ENCODE measurements around the gene ACCS.

The ACCS gene

GRCh38 chr11:44130751-44131150 lies 64.7 kb downstream of the ACCS start:
- in situ Hi-C loops (cut with MboI; ENCODE audit: low sequenced_read_pairs), result no loop called here

DNA sequence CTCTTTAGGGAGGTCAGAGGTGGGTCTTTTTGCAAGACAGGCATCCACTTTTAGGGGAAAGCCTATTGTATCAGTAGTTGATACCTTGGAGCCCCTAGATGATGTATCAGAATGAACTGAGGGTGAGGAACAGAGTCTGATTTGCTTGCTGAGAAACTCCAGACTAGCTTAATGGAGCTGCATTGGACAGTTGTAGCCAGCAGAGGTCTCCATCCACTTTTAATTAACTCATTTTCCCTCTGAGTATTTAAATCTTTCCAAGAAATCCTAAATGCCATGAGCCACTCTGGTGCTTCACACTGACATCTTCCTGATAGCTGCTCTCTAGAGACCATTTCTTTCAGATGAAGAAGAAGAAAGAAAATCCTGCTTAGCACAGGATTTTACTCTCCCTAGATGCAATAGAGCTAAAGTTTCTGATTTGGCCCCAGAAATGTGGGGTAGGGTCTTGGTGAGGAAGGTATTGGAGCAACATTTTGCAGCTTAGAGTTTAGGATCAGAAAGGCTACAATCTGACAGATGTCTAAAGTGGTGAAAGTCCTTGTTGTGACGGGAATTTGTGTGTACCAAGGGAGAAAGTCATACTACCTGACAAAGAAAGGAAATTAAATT lies 67.4 kb downstream of the ACCS start:
- in situ Hi-C loops (cut with MboI; ENCODE audit: low sequenced_read_pairs), result no loop called here
